Thymus (tissue), 11 donors: ENCODE data around the gene RASGEF1C. TPM values are rescaled to one million over a fixed set of nuclear protein-coding genes. Genes with fewer than 3 reads are reported as not detected.

ENCODE experiments used
- DNase-seq, 9 donors: peaks; one replicate each; pipeline ENCODE4 v3.0.0-alpha.2; 2013; ENCODE audit warnings: low spot score in 9 of 9, low read depth in 6 of 9, missing footprints in 1 of 9
- H3K27ac ChIP-seq, 2 donors: one replicate each; pipeline ENCODE4 v1.5.1; 2013; ENCODE audit warnings: control low read depth in 1 of 2, low read depth in 1 of 2, low read length in 1 of 2, mild to moderate bottlenecking in 1 of 2, moderate library complexity in 1 of 2
- H3K27me3 ChIP-seq, 2 donors: one replicate each; pipeline ENCODE4 v1.5.1; 2013; ENCODE audit warnings: low read length in 1 of 2; ENCODE audit not compliant: control insufficient read depth in 2 of 2, insufficient read depth in 1 of 2
- H3K36me3 ChIP-seq, 2 donors: one replicate each; pipeline ENCODE4 v1.5.1; 2013; ENCODE audit warnings: low read length in 1 of 2, mild to moderate bottlenecking in 1 of 2, moderate library complexity in 1 of 2; ENCODE audit not compliant: control insufficient read depth in 2 of 2, insufficient read depth in 2 of 2
- H3K4me1 ChIP-seq, 2 donors: one replicate each; pipeline ENCODE4 v1.5.1; 2013; ENCODE audit warnings: low read length in 2 of 2; ENCODE audit not compliant: control insufficient read depth in 2 of 2, insufficient read depth in 2 of 2
- H3K4me3 ChIP-seq, 2 donors: one replicate each; pipeline ENCODE4 v1.5.1; 2013; ENCODE audit warnings: low read length in 2 of 2, control low read depth in 1 of 2, mild to moderate bottlenecking in 1 of 2
- H3K9me3 ChIP-seq, 2 donors: one replicate each; pipeline ENCODE4 v1.5.1; 2013; ENCODE audit warnings: low read length in 1 of 2, mild to moderate bottlenecking in 1 of 2; ENCODE audit not compliant: control insufficient read depth in 2 of 2, insufficient read depth in 1 of 2
- WGBS: extraction: QIAGEN DNeasy Blood & Tissue Kit; methylation state at CpG from one replicate; pipeline ENCODE4 v1.1.7; 2013; 5-methylcytosine and 5-hydroxymethylcytosine counted together
- polyA plus RNA-seq: library from polyadenylated mRNA; stranded (reverse); fragments of 200-250 nt; gene quantifications from one replicate; pipeline ENCODE4 v1.2.3, GENCODE V29; 2013
- total RNA-seq: library from RNA; stranded (reverse); fragments of 120-200 nt; gene quantifications from one replicate; pipeline ENCODE4 v1.2.4, GENCODE V29; 2013
- donor health status: healthy.

RASGEF1C gene
- total and polyA plus RNA-seq, 2 donors = 0.11 TPM; not detected in 1

DNA sequence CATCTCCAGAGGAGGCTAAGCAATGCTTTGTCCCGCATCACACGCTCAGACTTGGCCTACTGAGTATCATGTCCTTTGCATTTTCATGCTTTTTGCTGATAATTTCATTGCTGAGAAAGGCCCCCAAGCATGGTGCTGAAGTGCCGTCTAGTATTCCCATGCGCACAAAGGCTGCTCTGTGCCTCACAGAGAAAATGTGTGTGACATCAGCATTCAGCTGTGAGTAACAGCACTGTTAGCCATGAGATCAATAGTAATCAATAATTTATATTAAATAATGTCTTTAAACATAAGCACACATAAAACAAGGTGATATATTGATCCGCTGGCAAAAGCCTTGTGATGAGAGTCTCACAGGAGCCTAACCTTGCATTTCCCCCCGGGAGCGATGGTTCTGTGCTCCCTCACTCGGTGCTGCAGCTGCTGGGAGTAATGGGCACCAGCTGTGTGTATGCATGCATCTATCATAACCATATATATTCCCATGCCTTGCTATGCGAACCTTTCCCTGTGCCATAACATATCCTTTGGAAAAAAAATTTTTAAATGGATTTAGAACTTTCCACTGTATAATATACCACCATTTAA, 87.1 kb downstream of the RASGEF1C start:
- Histone ChIP-seq H3K9me3 (no peaks in the 10 kb centered on the region), H3K4me3 (no peak overlapping the region), H3K4me1 (no peaks in the 10 kb centered on the region), H3K27me3 (peaks cover 0 to 3% of the 10 kb centered on the region in 2 donors), H3K27ac (no peak overlapping the region), H3K36me3 (no peaks in the 10 kb centered on the region)
- no peak for DNase-seq
- WGBS = 97% methylated on average over 9 of the region's 9 CpGs

GRCh38 chr5:180120237-180121101, 88.5 kb downstream of the RASGEF1C start:
- no peaks in the 10 kb centered on the region for H3K27me3 ChIP-seq
- H3K4me3 ChIP-seq = no peak overlapping the region
- no peak for DNase-seq
- no peaks in the 10 kb centered on the region for H3K36me3 ChIP-seq
- H3K27ac ChIP-seq = no peak overlapping the region
- 95% methylated on average over 28 of the region's 28 CpGs for WGBS
- H3K9me3 ChIP-seq = no peaks in the 10 kb centered on the region
- H3K4me1 ChIP-seq = no peaks in the 10 kb centered on the region

- no peak overlapping the region for H3K27ac ChIP-seq
- no peaks in the 10 kb centered on the region for H3K9me3 ChIP-seq
- no peak overlapping the region for H3K4me3 ChIP-seq
- WGBS = 97% methylated on average over 12 of the region's 12 CpGs
- DNase-seq = no peak
- no peaks in the 10 kb centered on the region for H3K36me3 ChIP-seq
- no peaks in the 10 kb centered on the region for H3K4me1 ChIP-seq
- no peaks in the 10 kb centered on the region for H3K27me3 ChIP-seq
Observed at GRCh38 chr5:180119903-180120236, 89.1 kb downstream of the RASGEF1C start.

DNA sequence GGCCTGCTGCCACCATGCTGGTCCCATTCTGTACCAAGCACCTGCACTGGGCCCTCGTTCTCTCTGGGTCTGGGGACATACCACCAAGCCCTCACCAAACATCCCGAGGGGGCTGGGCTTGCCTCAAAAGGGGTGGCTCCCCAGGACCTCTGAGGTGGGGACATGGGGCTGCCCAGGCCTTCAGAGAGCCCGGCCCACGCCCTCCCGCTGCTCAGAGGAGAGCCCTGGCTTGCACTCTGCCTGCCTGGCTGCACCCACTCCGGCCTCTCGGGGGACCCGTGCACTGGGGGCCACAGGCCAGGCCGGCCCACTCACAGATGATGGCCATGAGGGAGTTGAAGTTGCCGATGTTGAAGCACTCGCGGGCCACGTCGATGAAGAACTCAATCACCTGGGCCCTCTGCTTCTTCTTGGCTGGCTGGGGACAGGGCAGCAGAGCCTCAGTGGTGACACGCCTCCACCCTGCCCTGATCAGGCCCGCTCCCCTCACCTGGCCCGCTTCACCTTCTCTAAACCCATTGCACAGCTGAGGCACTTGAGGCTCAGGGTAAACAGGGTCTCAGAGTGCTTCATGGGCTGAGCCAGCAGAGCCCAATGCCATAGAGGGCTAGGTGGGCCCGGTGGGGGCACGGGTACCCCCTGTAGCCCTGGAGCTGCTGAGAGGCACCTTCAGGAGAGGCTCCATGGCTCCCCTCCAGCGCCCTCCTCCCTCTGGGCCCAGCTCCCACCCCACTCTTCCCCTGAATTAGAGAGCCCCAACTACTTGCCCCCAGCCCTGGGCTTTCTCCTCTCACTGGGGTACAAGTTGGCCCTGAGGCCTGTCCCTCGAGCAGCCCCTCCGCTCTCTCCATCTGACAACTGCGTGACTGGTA, 89.7 kb downstream of the RASGEF1C start:
- 97% methylated on average over 23 of the region's 23 CpGs for WGBS
- no peaks in the 10 kb centered on the region for H3K27me3 ChIP-seq
- no peak for DNase-seq
- no peak overlapping the region for H3K27ac ChIP-seq
- no peak overlapping the region for H3K4me3 ChIP-seq
- no peaks in the 10 kb centered on the region for H3K9me3 ChIP-seq
- no peaks in the 10 kb centered on the region for H3K4me1 ChIP-seq
- H3K36me3 ChIP-seq = no peaks in the 10 kb centered on the region

GRCh38 chr5:180118391-180118791, 90.6 kb downstream of the RASGEF1C start:
- no peak for DNase-seq

DNA sequence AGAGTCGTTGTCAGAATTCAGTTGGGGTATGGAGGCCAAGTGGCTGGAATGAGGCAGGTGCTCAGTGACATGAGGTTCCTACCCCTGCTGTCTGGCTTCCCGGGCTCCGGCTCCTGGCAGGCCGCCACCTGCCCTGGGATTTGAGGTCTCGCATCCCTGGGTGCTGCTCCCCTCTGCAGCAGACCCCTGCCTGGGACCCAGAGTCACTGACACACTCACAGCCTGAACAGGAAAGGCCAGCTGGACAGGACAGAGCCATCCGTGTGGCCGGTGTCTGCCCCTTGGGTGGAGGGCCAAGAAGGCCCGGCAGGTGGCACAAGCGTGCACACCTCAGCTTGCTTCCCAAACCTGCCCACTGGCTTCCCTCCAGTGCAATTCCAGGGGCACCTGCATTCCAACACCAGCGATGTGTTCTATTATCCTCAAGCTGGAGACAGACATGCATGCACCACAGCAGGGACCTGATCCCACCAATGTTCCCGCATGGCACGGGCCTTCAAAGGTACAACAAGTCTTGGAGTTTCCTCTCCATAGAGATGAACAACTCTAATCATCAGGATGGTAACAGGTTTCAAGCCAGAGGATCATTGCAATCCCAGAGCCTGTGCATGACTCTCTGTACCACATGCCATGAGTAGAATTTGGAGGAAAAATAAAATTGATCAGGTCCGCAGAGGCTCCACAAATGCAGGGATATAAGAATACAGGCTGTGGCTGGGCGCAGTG, 91.8 kb downstream of the RASGEF1C start:
- 96% methylated on average over 14 of the region's 14 CpGs for WGBS
- Histone ChIP-seq H3K36me3 (no peaks in the 10 kb centered on the region), H3K4me1 (no peaks in the 10 kb centered on the region), H3K4me3 (no peak overlapping the region), H3K9me3 (no peaks in the 10 kb centered on the region), H3K27ac (no peak overlapping the region), H3K27me3 (no peaks in the 10 kb centered on the region)
- no peak for DNase-seq

More at GRCh38 chr5:180118391-180118791, 90.6 kb downstream of the RASGEF1C start:
- no peak overlapping the region for H3K27ac ChIP-seq
- 97% methylated on average over 14 of the region's 14 CpGs for WGBS
- no peaks in the 10 kb centered on the region for H3K27me3 ChIP-seq
- H3K9me3 ChIP-seq = no peaks in the 10 kb centered on the region
- no peaks in the 10 kb centered on the region for H3K4me1 ChIP-seq
- no peaks in the 10 kb centered on the region for H3K36me3 ChIP-seq
- H3K4me3 ChIP-seq = no peak overlapping the region

- H3K4me1 ChIP-seq = no peaks in the 10 kb centered on the region
- no peaks in the 10 kb centered on the region for H3K9me3 ChIP-seq
- no peaks in the 10 kb centered on the region for H3K36me3 ChIP-seq
- 89% methylated on average over 31 of the region's 31 CpGs for WGBS
- no peak overlapping the region for H3K4me3 ChIP-seq
- no peaks in the 10 kb centered on the region for H3K27me3 ChIP-seq
- H3K27ac ChIP-seq = no peak overlapping the region
- no peak for DNase-seq
Observed at GRCh38 chr5:180116077-180116999, 92.7 kb downstream of the RASGEF1C start.
